HG02642 (cell line): ENCODE results near the gene ZDHHC17.
A peak's percentile ranks its signal among the peaks of the same experiment; 100 is the strongest.

ENCODE experiments used
- ATAC-seq: cut with Tn5 transposase; IDR thresholded peaks from one replicate; pipeline ENCODE4 v1.9.1; 2021; ENCODE audit warnings: mild to moderate bottlenecking; ENCODE audit not compliant: unreplicated experiment, poor library complexity

Gene ZDHHC17

DNA sequence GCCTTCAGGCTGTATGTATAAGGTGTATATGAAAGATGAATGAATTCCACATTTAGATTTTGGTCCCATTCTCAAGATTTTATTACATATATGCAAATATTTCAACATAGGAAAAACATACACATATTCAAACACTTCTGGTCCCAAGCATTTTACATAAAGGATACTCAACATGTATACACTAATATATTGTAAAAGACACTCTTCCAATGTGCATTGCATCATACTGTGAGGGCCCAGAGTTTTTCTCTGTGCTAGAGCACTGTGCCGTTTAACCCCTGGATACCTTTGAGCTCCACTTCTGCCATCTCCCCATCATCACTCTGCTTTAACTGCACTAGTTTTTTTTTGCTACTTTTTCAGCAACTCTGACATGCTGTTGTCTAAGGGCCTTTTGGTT lies 48.1 kb downstream of the ZDHHC17 start:
- ATAC-seq, result no peak

DNA sequence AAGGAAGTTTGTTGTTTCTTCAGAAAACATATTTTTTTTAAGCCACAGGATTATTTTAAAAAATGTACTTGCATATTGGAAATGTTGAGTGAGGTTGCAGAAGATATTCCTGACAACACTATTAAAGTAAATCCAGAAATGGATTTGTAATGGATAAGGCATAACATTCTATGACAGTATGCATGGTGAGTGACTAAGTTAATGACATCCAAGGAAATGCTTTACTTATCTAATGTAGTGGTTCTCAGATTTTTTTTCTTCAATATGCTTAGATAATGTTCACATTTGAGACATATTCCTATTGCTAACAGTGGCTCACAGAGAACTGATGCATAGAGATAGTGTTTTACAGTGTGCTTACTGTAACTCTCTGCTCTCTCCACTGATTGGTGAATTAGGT lies 49.4 kb downstream of the ZDHHC17 start:
- no peak for ATAC-seq

GRCh38 chr12:76813972-76814371 lies 50.1 kb downstream of the ZDHHC17 start:
- ATAC-seq, result no peak

GRCh38 chr12:76820888-76821482 lies 57.1 kb downstream of the ZDHHC17 start:
- no peak for ATAC-seq

- ATAC-seq, result no peak
These were observed 66.5 kb downstream of the ZDHHC17 start for GRCh38 chr12:76830436-76830835.

GRCh38 chr12:76836633-76837032 lies 72.7 kb downstream of the ZDHHC17 start:
- no peak for ATAC-seq

DNA sequence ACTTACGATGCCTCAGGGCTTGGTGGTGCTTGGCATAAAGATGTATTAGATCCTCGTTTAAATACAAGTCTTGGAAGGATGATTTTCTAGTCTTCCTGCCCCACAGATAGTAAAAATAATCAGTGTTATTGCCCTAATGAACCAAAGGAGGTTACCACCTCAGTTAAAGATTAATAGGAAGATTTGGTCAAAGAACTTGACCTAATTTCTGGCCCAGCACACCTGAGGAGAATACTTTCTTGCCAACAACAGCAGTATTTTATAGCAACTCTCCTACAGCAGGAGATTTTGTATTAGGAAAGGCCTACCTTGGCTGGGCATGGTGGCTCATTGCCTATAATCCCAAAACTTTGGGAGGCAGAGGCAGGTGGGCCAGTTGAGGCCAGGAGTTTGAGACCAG lies 83.3 kb downstream of the ZDHHC17 start:
- no peak for ATAC-seq

- no peak for ATAC-seq
These were observed 84.2 kb downstream of the ZDHHC17 start for GRCh38 chr12:76848132-76848531.

- no peak for ATAC-seq
These were observed 88.2 kb downstream of the ZDHHC17 start for GRCh38 chr12:76852106-76852505.

DNA sequence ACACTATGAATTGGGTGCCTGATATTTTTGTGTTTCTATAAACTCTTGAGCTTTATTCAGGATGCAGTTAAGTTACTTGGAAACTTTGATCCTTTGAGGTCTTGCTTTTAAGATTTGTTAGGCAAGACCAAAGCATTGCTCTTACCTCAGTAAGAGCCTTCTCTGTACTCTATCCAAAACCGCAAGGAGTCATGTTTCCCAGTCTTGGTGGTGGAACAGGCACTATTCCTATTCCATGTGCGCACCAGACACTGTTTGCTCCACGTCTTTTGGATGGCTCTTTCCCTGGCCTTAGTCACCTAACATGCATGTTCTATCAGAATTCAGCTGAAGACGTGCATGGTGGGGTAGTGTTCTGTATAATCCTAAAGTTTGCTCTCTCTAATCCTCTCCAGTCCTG lies 91.4 kb downstream of the ZDHHC17 start:
- ATAC-seq, result no peak

DNA sequence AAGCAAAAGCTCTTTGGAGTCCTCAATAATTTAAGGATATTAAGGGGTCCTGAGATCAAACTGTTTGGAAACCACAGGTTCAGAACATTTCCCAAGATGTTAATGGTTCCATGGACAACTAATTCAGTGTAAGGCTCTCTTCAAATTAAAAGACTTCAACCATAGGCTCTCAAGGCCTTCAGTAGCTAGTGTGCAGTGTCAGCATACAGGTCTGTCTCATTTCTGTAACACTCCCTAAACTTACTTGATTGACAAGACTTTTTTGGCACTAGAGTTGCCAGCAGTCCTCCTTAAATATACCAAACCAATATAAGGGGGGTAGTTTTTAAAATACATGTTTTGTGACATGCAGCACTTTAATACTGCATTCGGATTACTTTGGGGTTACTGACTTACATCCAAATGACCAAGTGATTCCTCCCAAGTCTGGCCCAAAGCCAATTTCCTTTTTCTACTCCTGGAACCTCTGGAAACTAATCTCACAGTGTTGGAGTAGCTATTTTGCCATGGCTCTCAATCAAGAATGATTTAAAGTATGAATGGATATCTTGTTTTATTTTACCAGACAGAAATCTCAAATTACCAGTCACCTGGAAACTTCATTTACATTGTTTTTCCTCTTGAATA lies 92.2 kb downstream of the ZDHHC17 start:
- ATAC-seq, result no peak

GRCh38 chr12:76859611-76860010 lies 95.7 kb downstream of the ZDHHC17 start:
- no peak for ATAC-seq

- ATAC-seq, result no peak
These were observed 96.3 kb downstream of the ZDHHC17 start for GRCh38 chr12:76860256-76860655.

DNA sequence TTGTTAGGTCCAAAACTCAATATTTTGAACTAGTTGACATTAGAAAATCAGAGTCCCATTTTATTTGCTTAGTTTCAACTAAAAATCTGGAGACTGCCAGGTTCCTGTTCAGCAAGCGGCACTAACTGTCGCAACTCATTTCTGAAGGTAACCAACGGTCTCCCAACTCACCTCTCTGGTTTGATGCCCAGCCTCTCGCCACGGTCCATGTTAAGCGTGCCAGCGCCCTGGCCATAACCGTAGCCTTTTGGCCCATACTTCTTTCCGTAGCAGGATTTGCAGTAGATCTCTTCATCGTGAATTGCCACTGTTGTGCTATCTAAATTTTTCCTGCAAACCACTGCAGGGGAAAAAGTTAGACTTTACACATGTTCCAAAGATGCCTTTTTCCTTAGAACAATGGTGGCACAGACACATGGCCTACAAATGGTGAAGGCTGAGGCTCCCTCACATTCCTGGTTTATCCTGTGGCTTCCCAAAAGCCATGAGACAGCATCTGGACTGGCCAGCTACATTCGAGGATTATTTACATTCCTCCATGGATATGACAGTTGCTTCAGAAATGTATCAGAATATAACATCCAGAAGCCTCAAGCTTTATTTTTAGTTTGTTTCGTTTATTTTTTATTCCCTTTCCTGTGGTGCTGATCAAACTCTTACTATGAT lies 99.2 kb downstream of the ZDHHC17 start:
- no peak for ATAC-seq

- no peak for ATAC-seq
These were observed 99.9 kb downstream of the ZDHHC17 start for GRCh38 chr12:76863837-76864236.

GRCh38 chr12:76864791-76865400 lies 101.0 kb downstream of the ZDHHC17 start:
- ATAC-seq, result peak; percentile 71

DNA sequence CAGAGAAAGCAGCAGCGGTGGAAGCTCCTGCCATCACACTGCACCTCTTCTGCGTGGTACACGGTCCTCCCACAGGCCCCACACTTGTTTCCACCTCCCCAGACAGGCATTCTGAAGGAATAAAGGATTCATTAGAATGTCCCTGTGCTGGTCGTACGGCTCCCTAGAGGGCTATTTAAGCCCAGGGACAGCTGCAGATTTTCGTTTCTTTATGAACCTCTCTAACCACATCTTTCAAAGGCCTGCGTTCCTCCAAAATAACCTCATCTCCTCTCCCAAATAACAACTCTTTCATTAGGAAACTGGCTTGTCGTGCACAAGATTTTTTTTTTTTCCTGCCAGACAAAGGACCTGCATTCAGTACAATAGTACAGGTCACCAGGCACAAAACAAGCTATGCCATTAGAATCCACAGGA lies 102.2 kb downstream of the ZDHHC17 start:
- no peak for ATAC-seq

- peak; percentile 71 for ATAC-seq
These were observed 102.8 kb downstream of the ZDHHC17 start for GRCh38 chr12:76866726-76867125.

GRCh38 chr12:76871082-76871481 lies 107.2 kb downstream of the ZDHHC17 start:
- no peak for ATAC-seq

GRCh38 chr12:76871742-76872141 lies 107.8 kb downstream of the ZDHHC17 start:
- ATAC-seq, result no peak

DNA sequence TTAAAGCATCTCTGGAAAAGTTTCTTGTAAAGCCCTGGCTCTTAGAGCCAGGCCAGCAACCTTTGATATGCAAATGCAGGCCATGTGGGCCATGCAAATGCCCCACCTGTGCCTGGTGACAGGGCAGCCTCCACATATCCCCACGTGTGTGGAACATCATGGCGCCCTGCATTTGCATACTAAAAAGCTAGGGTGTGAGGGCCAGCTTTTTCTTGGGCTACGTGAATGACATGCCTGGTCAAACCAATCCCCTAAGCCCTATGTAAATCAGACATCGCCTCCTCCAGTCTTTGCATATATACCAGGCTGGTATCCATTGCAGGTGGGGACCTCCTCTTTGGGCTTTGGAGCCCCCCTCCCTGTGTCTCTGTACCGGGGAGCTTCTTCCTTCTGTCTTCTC lies 108.5 kb downstream of the ZDHHC17 start:
- ATAC-seq, result no peak
